H1 (cell line): Measurements from ENCODE around the gene RBP5.

ENCODE experiments used
- ASH2L ChIP-seq: fragments of 200-600, 300-600 bp; sonication (generic); IDR thresholded peaks from one replicate; pipeline ENCODE4 v1.7.1; 2017; ENCODE audit warnings: low read length
- CHD7 ChIP-seq: fragments of 300-600 bp; sonication (generic); IDR thresholded peaks from 2 replicates; pipeline ENCODE4 v1.7.1; 2012; ENCODE audit warnings: low read length, moderate library complexity, mild to moderate bottlenecking, inconsistent platforms; ENCODE audit not compliant: insufficient replicate concordance
- CREB1 ChIP-seq: IDR thresholded peaks from 2 replicates; pipeline ENCODE4 v1.6.1; 2012; ENCODE audit warnings: inconsistent platforms
- CTCF ChIP-seq, 3 experiments: IDR thresholded peaks; 1 replicate in 2 of 3; 2 replicates in 1 of 3; pipeline versions ENCODE4 v1.5.1 to v1.6.1; 2011; ENCODE audit warnings: low read length in 3 of 3, mild to moderate bottlenecking in 3 of 3, inconsistent platforms in 2 of 3, low read depth in 1 of 3, moderate library complexity in 1 of 3; ENCODE audit not compliant: insufficient read depth in 1 of 3; ENCODE audit errors: control extremely low read depth in 1 of 3
- EP300 ChIP-seq, 2 experiments: IDR thresholded peaks; 1 replicate in 1 of 2; 2 replicates in 1 of 2; pipeline ENCODE4 v1.6.1; 2011 to 2012; ENCODE audit warnings: low read depth in 2 of 2, low read length in 2 of 2, mild to moderate bottlenecking in 2 of 2, borderline replicate concordance in 1 of 2, inconsistent platforms in 1 of 2, moderate library complexity in 1 of 2
- EZH2 ChIP-seq: fragments of 200-600 bp; sonication (generic); IDR thresholded peaks from 2 replicates; pipeline ENCODE4 v1.7.1; 2012; ENCODE audit warnings: low read depth, mild to moderate bottlenecking, moderate library complexity, low read length, inconsistent platforms; ENCODE audit not compliant: severe bottlenecking
- GTF2F1 ChIP-seq: IDR thresholded peaks from 2 replicates; pipeline ENCODE4 v1.6.1; 2012; ENCODE audit warnings: low read depth, low read length, improper control_type of control experiment, borderline replicate concordance
- POLR2A ChIP-seq, 2 experiments: IDR thresholded peaks; 1 replicate in 1 of 2; 2 replicates in 1 of 2; pipeline ENCODE4 v1.6.1; 2011; ENCODE audit warnings: low read depth in 2 of 2, low read length in 2 of 2, mild to moderate bottlenecking in 2 of 2; ENCODE audit errors: control extremely low read depth in 1 of 2
- POLR2AphosphoS5 ChIP-seq: IDR thresholded peaks from 2 replicates; pipeline ENCODE4 v1.6.1; 2011; ENCODE audit warnings: low read depth, low read length
- RAD21 ChIP-seq, 2 experiments: IDR thresholded peaks in 1 of 2; conservative IDR thresholded peaks in 1 of 2; 2 replicates each; pipeline ENCODE4 v1.6.1; 2011; ENCODE audit warnings: low read depth in 2 of 2, low read length in 2 of 2, improper control_type of control experiment in 1 of 2, inconsistent platforms in 1 of 2, mild to moderate bottlenecking in 1 of 2, moderate library complexity in 1 of 2
- TEAD4 ChIP-seq: IDR thresholded peaks from 2 replicates; pipeline ENCODE4 v1.6.1; 2012; ENCODE audit warnings: low read depth, low read length, inconsistent platforms, mixed read lengths
- ZNF274 ChIP-seq: IDR thresholded peaks from 2 replicates; pipeline ENCODE4 v1.7.0; 2012; ENCODE audit warnings: low read length, borderline replicate concordance; ENCODE audit errors: extremely low read depth

- no peak for TF ChIP-seq CREB1
- no peak for TF ChIP-seq CTCF (IDR thresholded peaks at IDR 0.05; ENCODE audit: control extremely low read depth in 1 of 3, insufficient read depth in 1 of 3, low read depth in 1 of 3, low read length in 3 of 3)
- TF ChIP-seq EZH2 = no peak
- no peak for TF ChIP-seq POLR2AphosphoS5
- TF ChIP-seq TEAD4 = no peak
- no peak for TF ChIP-seq ASH2L
- TF ChIP-seq POLR2A (IDR thresholded peaks at IDR 0.05; ENCODE audit: control extremely low read depth in 1 of 2, low read depth in 2 of 2, low read length in 2 of 2) = no peak
- TF ChIP-seq RAD21 (IDR thresholded peaks at IDR 0.05 in 1 of 2, conservative IDR thresholded peaks at IDR 0.05 in 1 of 2; ENCODE audit: low read depth in 2 of 2, low read length in 2 of 2) = no peak
- no peak for TF ChIP-seq EP300 (IDR thresholded peaks at IDR 0.05; ENCODE audit: borderline replicate concordance in 1 of 2, low read depth in 2 of 2, low read length in 2 of 2)
- TF ChIP-seq CHD7 = no peak
- no peak for TF ChIP-seq ZNF274
- TF ChIP-seq GTF2F1 = no peak
Observed at GRCh38 chr12:7143564-7143963, 14.9 kb upstream of the RBP5 start.
